ENCODE measurements around the gene RNF121.
A peak's percentile ranks its signal among the peaks of the same experiment; 100 is the strongest.
"Not testable (repeated sequence)": the region's sequence is repeated elsewhere in the genome, so short reads cannot be mapped to it uniquely, and the experiment has no call there.

RNF121 gene

DNA sequence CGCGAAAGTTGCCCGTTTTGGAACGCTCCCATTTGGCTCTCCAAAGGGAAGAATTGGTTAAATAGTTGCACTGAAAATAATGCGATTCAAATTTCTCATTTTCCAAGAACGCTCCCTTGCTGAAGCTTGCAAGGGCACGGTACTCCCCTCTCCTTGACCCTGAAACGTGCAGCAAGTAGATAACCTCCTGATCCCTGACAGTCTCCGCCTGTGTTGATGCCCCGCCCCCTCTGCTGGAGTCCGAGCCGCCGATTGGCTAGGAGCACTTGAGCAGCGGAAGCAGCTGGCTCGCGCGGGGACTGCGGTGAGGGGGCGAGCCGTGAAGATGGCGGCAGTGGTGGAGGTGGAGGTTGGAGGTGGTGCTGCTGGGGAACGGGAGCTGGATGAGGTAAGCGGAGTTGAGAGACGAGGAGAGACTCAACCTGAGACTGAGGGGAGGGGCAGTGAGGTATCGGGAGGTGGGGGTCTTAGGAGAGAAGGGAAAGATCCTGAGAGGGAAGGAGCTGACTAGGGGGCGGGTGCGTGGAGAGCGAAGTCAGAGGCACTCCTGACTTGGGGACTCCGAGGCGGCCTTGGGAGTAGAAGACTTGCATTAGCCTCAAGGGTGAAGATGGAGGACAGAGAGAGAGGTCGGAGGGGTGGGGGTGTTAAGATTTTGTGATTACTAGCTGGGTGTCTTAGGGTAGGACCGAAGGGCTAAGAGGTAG, at the start of gene RNF121:
Gene RNF121 (plus strand): TSS at position 310 of the 707 bp plus-strand sequence. CDS start 16 bp downstream, at position 326.
- peak; percentile 83 for DNase-seq (ENCODE audit: low read depth, low spot score)

DNA sequence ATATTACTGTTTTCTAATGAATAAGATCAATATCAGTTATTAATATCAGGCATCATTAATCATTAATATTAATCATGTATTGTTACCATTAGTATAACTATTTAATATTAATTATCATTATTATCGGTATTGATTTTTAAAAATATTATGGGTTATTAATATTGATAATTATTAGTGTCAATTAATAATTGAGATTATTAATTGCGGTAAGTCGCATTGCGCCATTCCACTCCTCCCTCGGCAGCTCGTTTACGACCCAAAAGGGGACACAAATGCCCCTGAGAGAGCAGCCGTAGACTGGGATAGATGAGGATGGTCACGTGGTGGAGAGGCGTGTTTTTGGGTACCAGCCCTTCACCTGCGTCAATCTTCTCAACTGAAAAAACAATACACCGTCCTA, 43.0 kb upstream of the RNF121 start:
- DNase-seq (ENCODE audit: low read depth, low spot score), result not testable (repeated sequence)

DNA sequence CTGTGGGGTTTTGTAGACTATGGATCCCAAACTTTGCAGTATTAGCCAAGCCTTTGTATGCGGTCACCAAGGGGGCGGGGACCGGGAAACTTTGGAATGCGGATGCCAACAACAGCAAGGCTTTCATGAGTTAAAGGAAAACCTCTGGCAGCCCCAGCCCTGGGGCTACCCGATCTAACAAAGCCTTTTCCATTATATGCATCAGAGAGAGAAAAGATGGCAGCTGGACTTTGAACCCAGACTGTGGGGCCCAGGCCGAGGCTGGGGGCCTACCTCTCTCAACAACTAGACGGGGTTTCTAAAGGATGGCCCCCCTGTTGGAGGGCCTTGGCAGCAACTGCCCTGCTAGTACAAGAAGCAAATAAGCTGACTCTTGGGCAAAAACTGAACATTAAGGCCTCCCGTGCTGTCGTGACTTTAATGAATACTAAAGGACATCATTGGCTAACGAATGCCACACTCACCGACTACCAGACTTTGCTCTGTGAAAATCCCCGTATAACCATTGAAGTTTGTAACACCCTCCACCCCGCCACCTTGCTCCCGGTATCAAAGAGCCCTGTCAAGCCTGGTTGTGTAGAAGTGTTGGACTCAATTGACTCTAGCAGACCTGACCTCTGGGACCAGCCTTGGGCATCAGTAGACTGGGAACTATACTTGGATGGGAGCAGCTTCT, 40.4 kb upstream of the RNF121 start:
- not testable (repeated sequence) for DNase-seq (ENCODE audit: low read depth, low spot score)

GRCh38 chr11:71889181-71889872, 39.5 kb upstream of the RNF121 start:
- DNase-seq (ENCODE audit: low read depth, low spot score), result not testable (repeated sequence)

GRCh38 chr11:71895961-71896360, 32.9 kb upstream of the RNF121 start:
- no peak for DNase-seq (ENCODE audit: low read depth, low spot score)

GRCh38 chr11:71901137-71901536, 27.7 kb upstream of the RNF121 start:
- not testable (repeated sequence) for DNase-seq (ENCODE audit: low read depth, low spot score)

DNA sequence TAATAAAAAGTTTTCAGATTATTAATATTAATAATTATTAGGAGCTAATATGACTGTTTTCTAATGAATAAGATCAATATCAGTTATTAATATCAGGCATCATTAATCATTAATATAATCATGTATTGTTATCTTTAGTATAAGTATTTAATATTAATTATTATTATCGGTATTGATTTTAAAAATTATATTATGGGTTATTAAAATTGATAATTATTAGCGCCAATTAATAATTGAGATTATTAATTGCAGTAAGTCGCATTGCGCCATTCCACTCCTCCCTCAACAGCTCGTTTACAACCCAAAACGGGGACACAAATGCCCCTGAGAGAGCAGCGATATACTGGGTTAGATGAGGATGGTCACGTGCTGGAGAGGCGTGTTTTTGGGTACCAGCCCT, 20.6 kb upstream of the RNF121 start:
- DNase-seq (ENCODE audit: low read depth, low spot score), result no peak

- not testable (repeated sequence) for DNase-seq (ENCODE audit: low read depth, low spot score)
These were observed 18.1 kb upstream of the RNF121 start for GRCh38 chr11:71910775-71911174.

DNA sequence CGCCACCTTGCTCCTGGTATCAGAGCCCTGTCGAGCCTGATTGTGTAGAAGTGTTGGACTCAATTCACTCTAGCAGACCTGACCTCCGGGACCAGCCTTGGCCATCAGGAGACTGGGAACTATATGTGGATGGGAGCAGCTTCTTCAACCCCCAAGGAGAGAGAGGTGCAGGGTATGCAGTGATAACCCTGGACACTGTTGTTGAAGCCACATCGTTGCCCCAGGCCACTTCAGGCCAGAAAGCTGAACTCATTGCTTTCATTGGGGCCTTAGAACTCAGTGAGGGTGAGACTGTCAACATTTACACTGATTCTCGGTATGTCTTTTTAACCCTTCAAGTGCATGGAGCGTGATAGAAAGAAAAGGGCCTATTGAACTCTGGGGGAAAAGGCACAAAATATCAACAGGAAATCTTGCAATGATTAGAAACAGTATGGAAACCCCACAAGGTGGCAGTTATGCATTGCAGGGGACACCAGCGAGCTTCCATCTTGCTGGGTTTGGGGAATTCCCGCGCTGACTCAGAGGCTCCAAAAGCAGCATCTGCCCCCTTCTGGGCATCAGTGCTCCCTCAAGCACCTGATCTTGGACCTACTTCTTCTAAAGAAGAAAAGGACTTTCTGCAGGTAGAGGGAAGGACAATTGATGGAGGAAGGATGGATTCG, 17.4 kb upstream of the RNF121 start:
- DNase-seq (ENCODE audit: low read depth, low spot score), result not testable (repeated sequence)

DNA sequence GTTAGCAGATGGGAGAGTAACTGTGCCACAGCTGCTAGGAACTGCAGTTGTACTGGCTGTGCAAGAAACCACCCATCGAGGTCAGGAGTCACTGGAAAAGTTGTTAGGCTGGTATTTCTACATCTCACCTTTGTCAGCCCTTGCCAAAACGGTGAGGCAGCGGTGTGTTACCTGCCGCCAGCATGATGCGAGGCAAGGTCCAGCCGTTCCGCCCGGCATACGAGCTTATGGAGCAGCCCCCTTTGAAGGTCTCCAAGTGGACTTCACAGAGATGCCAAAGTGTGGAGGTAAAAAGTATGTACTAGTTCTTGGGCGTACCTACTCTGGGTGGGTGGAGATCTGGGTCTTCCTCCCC, 16.9 kb upstream of the RNF121 start:
- not testable (repeated sequence) for DNase-seq (ENCODE audit: low read depth, low spot score)

GRCh38 chr11:71913756-71914526, 14.9 kb upstream of the RNF121 start:
- DNase-seq (ENCODE audit: low read depth, low spot score), result no peak

GRCh38 chr11:71914617-71915189, 14.1 kb upstream of the RNF121 start:
- no peak for DNase-seq (ENCODE audit: low read depth, low spot score)

DNA sequence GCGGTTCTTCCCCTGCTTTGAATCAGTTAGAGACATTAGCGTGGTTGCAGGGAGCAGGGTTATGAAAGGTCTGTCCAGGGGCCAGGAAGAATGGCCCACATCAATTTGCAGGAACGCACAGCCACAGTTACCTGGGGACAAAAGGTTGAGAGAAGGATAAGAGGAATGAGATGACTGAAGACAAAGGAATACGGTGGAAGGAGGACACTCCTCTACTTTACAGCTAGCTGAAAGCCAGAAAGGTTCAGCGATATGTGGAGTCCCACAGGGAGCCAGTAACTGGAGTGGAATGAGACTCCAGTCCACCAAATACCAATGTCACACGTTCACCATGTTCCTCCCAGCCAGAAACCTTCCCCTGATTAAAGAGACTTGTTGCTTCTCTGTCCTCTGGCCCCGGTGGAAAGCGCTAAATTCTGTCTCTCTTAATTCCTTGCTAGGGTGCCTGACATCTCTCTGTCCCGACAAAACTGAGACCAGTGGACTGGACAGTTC, 11.2 kb upstream of the RNF121 start:
- no peak for DNase-seq (ENCODE audit: low read depth, low spot score)

DNA sequence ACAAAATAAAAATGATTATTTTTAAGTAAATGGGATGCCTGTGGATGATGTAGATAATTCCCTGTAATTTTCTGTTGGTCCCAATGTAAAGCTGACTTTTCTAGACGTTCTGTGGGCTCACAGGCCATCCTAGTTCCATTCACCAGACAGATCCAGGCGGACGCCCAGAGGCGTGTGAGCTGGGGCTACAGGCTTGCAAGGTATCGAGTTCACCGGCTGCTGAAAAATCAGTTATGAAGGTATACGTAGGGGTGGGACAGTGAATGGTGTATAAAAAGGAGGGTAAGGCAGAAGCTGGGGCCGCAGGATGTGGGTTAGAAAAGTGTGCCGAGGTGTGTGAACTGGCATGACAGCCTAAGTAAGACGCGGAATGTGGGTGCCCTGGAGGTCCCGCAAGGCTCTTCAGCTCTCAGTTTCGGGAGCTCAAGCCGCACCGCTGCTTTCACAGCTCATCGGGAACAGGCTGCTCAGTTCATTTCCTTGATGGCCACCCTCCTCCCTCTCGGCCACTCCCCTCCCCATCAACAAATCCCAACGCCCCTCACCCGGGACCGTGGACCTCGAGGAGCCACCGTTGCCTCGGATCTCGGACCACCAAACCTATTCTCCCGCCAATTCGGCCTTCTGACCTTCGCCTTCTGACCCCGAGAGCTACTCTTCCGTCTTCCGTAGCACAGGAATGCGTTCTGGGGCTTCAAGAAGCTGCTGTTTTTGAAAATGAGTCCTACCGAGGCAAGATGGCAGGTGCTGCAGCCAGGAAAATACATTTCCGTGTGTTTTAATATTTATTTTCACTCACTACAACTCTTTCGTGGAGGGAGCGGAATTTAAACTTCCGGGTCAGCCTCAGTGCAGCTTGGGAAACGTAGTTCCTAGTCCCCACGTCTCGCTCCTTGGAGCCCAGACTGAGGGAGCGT, 768 bp upstream of the RNF121 start, which contains the start of gene XNDC1N:
Gene XNDC1N (minus strand): TSS at position 775 of the 917 bp plus-strand sequence. CDS start 5,241 bp downstream, outside the sequence.
- peak; percentile 72 for DNase-seq (ENCODE audit: low read depth, low spot score)

- DNase-seq (ENCODE audit: low read depth, low spot score), result no peak
These were observed 645 bp downstream of the RNF121 start for GRCh38 chr11:71929491-71929890.

- DNase-seq (ENCODE audit: low read depth, low spot score), result no peak
These were observed 1.9 kb downstream of the RNF121 start for GRCh38 chr11:71930556-71931244.

- no peak for DNase-seq (ENCODE audit: low read depth, low spot score)
These were observed 2.4 kb downstream of the RNF121 start for GRCh38 chr11:71931245-71931602.

GRCh38 chr11:71933141-71933933, 4.5 kb downstream of the RNF121 start:
- no peak for DNase-seq (ENCODE audit: low read depth, low spot score)
